Measurements from ENCODE around the gene B9D1.

Gene B9D1

DNA sequence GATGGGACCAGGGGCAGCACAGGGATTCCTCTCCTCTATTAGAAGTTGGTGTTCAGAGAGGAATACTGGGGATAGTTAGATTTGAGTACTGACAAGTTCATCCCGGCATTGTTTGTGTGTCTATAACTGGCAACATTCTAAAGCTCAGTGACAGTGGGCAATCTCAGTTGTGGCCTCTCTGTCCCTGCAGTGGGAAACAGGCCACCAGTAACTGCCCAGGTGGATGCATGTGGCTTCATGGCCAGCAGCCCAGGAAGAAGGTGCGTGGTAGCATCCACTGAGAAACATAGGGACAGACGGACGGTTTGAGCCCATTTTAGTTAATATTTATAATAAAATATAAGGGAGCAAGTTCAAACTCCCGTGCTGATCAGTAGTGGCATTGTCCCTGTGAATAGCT, 51.5 kb downstream of the B9D1 start:
- Histone ChIP-seq H3K4me3 (ENCODE audit: low read length) (no peak overlapping the region), H3K36me3 (ENCODE audit: control insufficient read depth, low read length) (no peaks in the 10 kb centered on the region), H3K9me2 (replicated peaks; ENCODE audit: control insufficient read depth, low read length) (no peaks in the 10 kb centered on the region), H3K79me2 (ENCODE audit: control insufficient read depth, low read length) (no peaks in the 10 kb centered on the region), H3K4me1 (ENCODE audit: control insufficient read depth, low read length) (peaks cover 29% of the 10 kb centered on the region), H3K27ac (ENCODE audit: low read depth, low read length) (no peak overlapping the region), H4K20me1 (ENCODE audit: control insufficient read depth, insufficient read depth, low read depth, low read length) (peaks cover 10% of the 10 kb centered on the region; the same call in 1 of the 2 replicates), H3K4me2 (ENCODE audit: low read length) (no peak overlapping the region), H3F3A (ENCODE audit: control insufficient read depth, insufficient read depth) (peaks cover 3% of the 10 kb centered on the region; the same call in 1 of the 2 replicates), H3K9me3 (ENCODE audit: control insufficient read depth, insufficient read depth, low read length) (no peaks in the 10 kb centered on the region), H3K27me3 (ENCODE audit: control insufficient read depth, low read length) (peaks cover 77% of the 10 kb centered on the region)
- TF ChIP-seq EZH2phosphoT487 (IDR thresholded peaks at IDR 0.05; ENCODE audit: borderline replicate concordance, low read length) = no peak
- TF ChIP-seq, protein P1, sequence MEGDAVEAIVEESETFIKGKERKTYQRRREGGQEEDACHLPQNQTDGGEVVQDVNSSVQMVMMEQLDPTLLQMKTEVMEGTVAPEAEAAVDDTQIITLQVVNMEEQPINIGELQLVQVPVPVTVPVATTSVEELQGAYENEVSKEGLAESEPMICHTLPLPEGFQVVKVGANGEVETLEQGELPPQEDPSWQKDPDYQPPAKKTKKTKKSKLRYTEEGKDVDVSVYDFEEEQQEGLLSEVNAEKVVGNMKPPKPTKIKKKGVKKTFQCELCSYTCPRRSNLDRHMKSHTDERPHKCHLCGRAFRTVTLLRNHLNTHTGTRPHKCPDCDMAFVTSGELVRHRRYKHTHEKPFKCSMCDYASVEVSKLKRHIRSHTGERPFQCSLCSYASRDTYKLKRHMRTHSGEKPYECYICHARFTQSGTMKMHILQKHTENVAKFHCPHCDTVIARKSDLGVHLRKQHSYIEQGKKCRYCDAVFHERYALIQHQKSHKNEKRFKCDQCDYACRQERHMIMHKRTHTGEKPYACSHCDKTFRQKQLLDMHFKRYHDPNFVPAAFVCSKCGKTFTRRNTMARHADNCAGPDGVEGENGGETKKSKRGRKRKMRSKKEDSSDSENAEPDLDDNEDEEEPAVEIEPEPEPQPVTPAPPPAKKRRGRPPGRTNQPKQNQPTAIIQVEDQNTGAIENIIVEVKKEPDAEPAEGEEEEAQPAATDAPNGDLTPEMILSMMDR (IDR thresholded peaks at IDR 0.05; ENCODE audit: low read depth, low read length, poor library complexity, severe bottlenecking) = no peak

DNA sequence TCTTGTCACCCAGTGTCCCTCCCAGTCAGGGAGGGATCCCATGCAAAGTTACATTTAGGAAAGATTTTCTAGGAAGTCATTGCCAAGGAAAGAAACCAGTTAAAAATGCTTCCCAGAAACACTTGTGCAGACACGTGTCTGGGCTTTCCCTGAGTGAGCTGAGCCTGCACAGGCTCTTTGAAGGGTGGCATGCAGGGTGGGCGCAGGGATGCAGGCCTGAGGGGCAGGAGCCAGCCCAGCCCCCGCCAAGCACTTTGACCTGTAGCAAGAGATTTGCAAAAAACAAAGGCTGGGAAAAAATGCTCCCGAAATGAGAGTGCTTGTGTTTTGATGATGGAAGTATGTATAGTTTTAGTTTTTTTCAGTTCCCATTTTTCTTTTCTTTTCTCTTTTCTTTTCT, 52.4 kb downstream of the B9D1 start:
- Histone ChIP-seq H3K36me3 (ENCODE audit: control insufficient read depth, low read length) (no peaks in the 10 kb centered on the region), H3K4me2 (ENCODE audit: low read length) (no peak overlapping the region)

DNA sequence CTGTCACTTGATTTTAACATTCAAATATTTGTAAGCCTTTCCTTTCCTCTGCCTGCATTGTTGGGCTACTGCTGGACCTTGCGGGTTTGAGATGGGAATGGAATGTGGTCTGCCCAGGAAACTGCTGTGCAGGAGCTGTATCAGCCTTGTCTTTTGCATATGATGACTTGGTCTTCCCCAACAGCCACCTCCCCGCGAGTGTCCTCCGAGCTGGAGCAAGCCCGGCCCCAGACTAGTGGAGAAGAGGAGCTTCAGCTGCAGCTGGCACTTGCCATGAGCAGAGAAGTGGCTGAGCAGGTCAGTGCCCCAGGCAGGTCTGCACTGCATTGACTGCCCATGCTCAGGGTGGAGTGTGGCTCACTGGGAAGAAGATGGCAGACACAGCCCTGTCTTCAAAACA, 52.8 kb downstream of the B9D1 start:
- TF ChIP-seq EZH2phosphoT487 (IDR thresholded peaks at IDR 0.05; ENCODE audit: borderline replicate concordance, low read length) = no peak
- TF ChIP-seq, protein P1 (IDR thresholded peaks at IDR 0.05; ENCODE audit: low read depth, low read length, poor library complexity, severe bottlenecking) = no peak
- no peak overlapping the region for H3K4me3 ChIP-seq (ENCODE audit: low read length)
- H3K4me2 ChIP-seq (ENCODE audit: low read length) = no peak overlapping the region
- peaks cover 79% of the 10 kb centered on the region for H3K27me3 ChIP-seq (ENCODE audit: control insufficient read depth, low read length)
- H3K9me2 ChIP-seq (replicated peaks; ENCODE audit: control insufficient read depth, low read length) = no peaks in the 10 kb centered on the region
- peaks cover 12% of the 10 kb centered on the region for H4K20me1 ChIP-seq (ENCODE audit: control insufficient read depth, insufficient read depth, low read depth, low read length)
- H3K27ac ChIP-seq (ENCODE audit: low read depth, low read length) = no peak overlapping the region
- H3K79me2 ChIP-seq (ENCODE audit: control insufficient read depth, low read length) = no peaks in the 10 kb centered on the region
- no peaks in the 10 kb centered on the region for H3K36me3 ChIP-seq (ENCODE audit: control insufficient read depth, low read length)
- H3F3A ChIP-seq (ENCODE audit: control insufficient read depth, insufficient read depth) = peaks cover 5% of the 10 kb centered on the region; the same call in 1 of the 2 replicates
- peaks cover 42% of the 10 kb centered on the region for H3K4me1 ChIP-seq (ENCODE audit: control insufficient read depth, low read length)
- no peaks in the 10 kb centered on the region for H3K9me3 ChIP-seq (ENCODE audit: control insufficient read depth, insufficient read depth, low read length)

More for the DNA sequence above, 52.4 kb downstream of the B9D1 start:
- Histone ChIP-seq H4K20me1 (ENCODE audit: control insufficient read depth, insufficient read depth, low read depth, low read length) (peaks cover 10% of the 10 kb centered on the region; the same call in 1 of the 2 replicates), H3K9me3 (ENCODE audit: control insufficient read depth, insufficient read depth, low read length) (no peaks in the 10 kb centered on the region), H3K4me1 (ENCODE audit: control insufficient read depth, low read length) (peaks cover 38% of the 10 kb centered on the region), H3K27me3 (ENCODE audit: control insufficient read depth, low read length) (peaks cover 78% of the 10 kb centered on the region), H3K27ac (ENCODE audit: low read depth, low read length) (no peak overlapping the region), H3K9me2 (replicated peaks; ENCODE audit: control insufficient read depth, low read length) (no peaks in the 10 kb centered on the region), H3K4me3 (ENCODE audit: low read length) (no peak overlapping the region), H3F3A (ENCODE audit: control insufficient read depth, insufficient read depth) (peaks cover 5% of the 10 kb centered on the region; the same call in 1 of the 2 replicates), H3K79me2 (ENCODE audit: control insufficient read depth, low read length) (no peaks in the 10 kb centered on the region)
- TF ChIP-seq EZH2phosphoT487 (IDR thresholded peaks at IDR 0.05; ENCODE audit: borderline replicate concordance, low read length) = no peak
- TF ChIP-seq, protein P1 (IDR thresholded peaks at IDR 0.05; ENCODE audit: low read depth, low read length, poor library complexity, severe bottlenecking) = no peak
